Large intestine (tissue), 3 donors: ENCODE measurements around the gene LARP1. TPM values are rescaled to one million over a fixed set of nuclear protein-coding genes. Genes with fewer than 3 reads are reported as not detected.

ENCODE experiments used
- DNase-seq, 2 donors: peaks; one replicate each; pipeline versions ENCODE4 v3.0.0 to v3.0.0-alpha.2; 2013
- H3K27ac ChIP-seq: one replicate; pipeline ENCODE4 v1.5.1; 2013; ENCODE audit warnings: low read length
- H3K27me3 ChIP-seq: 2 replicates; pipeline ENCODE4 v1.6.1; 2013; ENCODE audit warnings: low read length; ENCODE audit not compliant: control insufficient read depth, insufficient read depth
- H3K36me3 ChIP-seq: 2 replicates; pipeline ENCODE4 v1.6.1; 2013; ENCODE audit warnings: low read length; ENCODE audit not compliant: control insufficient read depth, insufficient read depth
- H3K4me1 ChIP-seq: one replicate; pipeline ENCODE4 v1.6.1; 2013; ENCODE audit warnings: low read length; ENCODE audit not compliant: control insufficient read depth, insufficient read depth
- H3K4me3 ChIP-seq: one replicate; pipeline ENCODE4 v1.5.1; 2013; ENCODE audit warnings: low read length
- H3K9me3 ChIP-seq: one replicate; pipeline ENCODE4 v1.6.1; 2013; ENCODE audit warnings: mild to moderate bottlenecking, low read depth, low read length, moderate library complexity; ENCODE audit not compliant: control insufficient read depth
- WGBS: methylation state at CpG from one replicate; pipeline ENCODE4 v1.1.5; 2013; ENCODE audit warnings: low lambda C conversion rate; ENCODE audit not compliant: insufficient coverage; 5-methylcytosine and 5-hydroxymethylcytosine counted together
- polyA plus RNA-seq: library from polyadenylated mRNA; unstranded; fragments of 120-200 nt; gene quantifications from one replicate; pipeline ENCODE4 v1.2.1, GENCODE V29; 2013

Gene LARP1
- polyA plus RNA-seq, 1 donor, result 113 TPM

DNA sequence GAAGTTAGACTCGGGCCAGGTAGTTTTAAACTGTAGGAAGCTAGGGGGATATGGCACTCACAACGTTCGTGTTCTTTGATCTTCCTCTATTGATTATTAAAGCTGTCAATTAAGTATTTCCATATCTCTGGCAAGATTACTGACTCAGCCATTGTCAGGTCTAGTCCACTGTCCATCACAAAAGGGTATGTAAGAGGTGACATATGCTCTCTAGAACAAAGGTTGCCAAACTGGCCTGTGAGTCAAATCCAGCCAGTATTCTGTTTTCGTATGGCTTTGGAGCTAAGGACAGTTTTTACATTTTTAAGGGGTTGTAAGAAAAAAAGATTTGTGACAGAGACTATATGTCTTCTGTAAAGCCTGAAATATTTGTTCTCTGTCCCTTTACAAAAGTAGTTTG, 51.0 kb downstream of the LARP1 start:
- no peak overlapping the region for H3K27ac ChIP-seq
- no peak for DNase-seq
- WGBS, result 100% methylated on average over 1 of the region's 4 CpGs
- no peaks in the 10 kb centered on the region for H3K27me3 ChIP-seq
- no peaks in the 10 kb centered on the region for H3K9me3 ChIP-seq
- peaks cover 87% of the 10 kb centered on the region for H3K36me3 ChIP-seq
- no peak overlapping the region for H3K4me3 ChIP-seq
- H3K4me1 ChIP-seq, result peaks cover 1% of the 10 kb centered on the region

DNA sequence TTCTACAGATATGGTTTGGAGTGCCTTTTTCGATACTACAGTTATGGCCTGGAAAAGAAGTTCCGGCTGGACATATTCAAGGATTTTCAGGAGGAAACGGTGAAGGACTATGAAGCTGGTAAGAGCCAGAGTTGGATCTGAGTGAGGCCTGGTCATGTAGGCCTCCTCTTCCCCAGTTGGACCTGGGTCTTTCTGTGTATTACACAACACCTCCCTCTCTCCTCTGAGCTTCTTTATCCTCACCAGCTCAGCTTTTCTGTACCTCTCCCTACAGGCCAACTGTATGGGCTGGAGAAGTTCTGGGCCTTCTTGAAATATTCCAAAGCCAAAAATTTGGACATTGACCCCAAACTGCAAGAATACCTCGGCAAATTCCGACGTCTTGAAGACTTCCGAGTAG, 56.1 kb downstream of the LARP1 start:
- no CpG with 5 or more reads among the region's 7 CpGs for WGBS
- no peak overlapping the region for H3K27ac ChIP-seq

DNA sequence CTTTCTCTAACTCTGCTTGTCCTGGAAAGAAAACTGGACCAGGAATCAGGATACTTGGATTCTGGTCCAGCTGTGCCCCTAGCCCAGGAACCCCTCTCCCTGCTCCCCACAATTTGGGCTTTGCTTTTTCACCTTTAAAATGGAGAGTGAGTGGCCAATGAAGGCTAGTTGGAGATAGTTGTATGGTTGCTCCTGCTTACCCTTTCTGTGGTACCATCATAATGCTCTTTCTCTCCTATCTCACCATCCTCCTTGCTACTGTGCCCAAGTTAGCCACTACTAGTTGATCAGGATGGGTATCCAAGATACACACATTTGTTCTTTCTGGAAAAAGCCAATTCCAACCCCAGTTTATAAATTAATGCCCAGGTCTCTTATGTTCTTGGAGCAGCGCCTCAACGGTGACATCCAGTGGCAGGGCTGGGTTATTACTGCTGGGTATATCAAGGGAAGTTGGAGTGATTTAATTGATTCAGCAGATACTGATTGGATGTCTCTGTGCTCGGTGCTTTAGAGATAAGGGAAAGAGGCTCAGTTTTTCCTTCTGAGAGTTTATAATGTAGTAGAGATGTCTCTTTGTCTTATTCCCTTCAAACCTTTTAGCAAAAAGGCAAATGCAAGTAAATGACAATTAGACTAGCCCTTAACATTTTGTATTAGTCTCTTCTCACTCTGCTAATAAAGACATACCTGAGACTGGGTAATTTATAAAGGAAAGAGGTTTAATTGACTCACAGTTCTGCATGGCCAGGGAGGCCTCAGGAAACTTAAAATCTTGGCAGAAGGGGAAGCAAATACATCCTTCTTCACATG, 56.7 kb downstream of the LARP1 start:
- peaks cover 84% of the 10 kb centered on the region for H3K36me3 ChIP-seq
- no peak overlapping the region for H3K27ac ChIP-seq
- DNase-seq, result peak; percentile 37 to 41

More for the DNA sequence above, 56.1 kb downstream of the LARP1 start:
- Histone ChIP-seq H3K36me3 (peaks cover 84% of the 10 kb centered on the region), H3K9me3 (no peaks in the 10 kb centered on the region), H3K27me3 (no peaks in the 10 kb centered on the region), H3K4me3 (no peak overlapping the region), H3K4me1 (peaks cover 5% of the 10 kb centered on the region)
- no peak for DNase-seq

DNA sequence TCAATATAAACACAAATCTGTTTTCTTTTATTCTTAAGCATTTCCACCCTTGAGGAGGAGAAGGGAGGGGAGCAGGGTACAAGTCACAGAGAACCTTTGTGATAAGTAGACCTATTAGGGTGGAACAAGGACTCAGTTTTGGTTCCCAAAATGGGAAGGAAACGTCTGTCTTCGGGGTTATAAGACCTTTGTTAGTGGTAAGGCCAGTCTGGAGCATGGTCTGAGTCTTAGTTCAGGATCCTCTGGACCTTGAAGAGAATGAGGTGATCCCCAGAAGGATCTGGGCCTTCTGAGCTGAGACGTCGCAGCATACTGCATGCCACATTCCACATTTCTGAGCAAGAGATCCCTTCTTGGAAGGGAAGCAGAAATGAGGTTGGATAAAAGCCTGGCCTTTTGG, 58.0 kb downstream of the LARP1 start:
- no peak overlapping the region for H3K27ac ChIP-seq
- H3K4me3 ChIP-seq, result no peak overlapping the region
- no peak for DNase-seq
- no peaks in the 10 kb centered on the region for H3K9me3 ChIP-seq
- peaks cover 87% of the 10 kb centered on the region for H3K36me3 ChIP-seq
- H3K4me1 ChIP-seq, result peaks cover 5% of the 10 kb centered on the region
- H3K27me3 ChIP-seq, result no peaks in the 10 kb centered on the region
- WGBS, result 90% methylated on average over 2 of the region's 4 CpGs

More for the DNA sequence above, 56.7 kb downstream of the LARP1 start:
- Histone ChIP-seq H3K9me3 (no peaks in the 10 kb centered on the region), H3K27me3 (no peaks in the 10 kb centered on the region), H3K4me3 (no peak overlapping the region), H3K4me1 (peaks cover 5% of the 10 kb centered on the region)
- no CpG with 5 or more reads among the region's 3 CpGs for WGBS

DNA sequence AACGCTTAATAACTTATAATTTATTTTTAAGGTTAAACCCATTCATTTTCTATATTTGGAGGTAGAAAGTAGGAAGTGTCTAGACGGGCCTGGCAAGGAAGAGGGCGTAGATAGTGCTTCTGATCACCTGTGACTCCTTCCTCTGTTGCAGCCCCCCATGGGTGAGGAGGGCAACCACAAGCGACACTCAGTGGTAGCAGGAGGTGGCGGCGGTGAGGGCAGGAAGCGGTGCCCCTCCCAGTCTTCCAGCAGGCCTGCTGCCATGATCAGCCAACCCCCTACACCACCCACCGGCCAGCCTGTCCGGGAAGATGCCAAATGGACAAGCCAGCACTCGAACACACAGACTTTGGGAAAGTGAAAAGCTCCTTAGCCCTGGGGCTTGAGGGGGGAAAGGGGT, 58.6 kb downstream of the LARP1 start:
- Histone ChIP-seq H3K27me3 (no peaks in the 10 kb centered on the region), H3K36me3 (peaks cover 81% of the 10 kb centered on the region), H3K27ac (no peak overlapping the region), H3K9me3 (no peaks in the 10 kb centered on the region), H3K4me1 (peaks cover 5% of the 10 kb centered on the region), H3K4me3 (no peak overlapping the region)
- DNase-seq, result no peak
- no CpG with 5 or more reads among the region's 10 CpGs for WGBS

DNA sequence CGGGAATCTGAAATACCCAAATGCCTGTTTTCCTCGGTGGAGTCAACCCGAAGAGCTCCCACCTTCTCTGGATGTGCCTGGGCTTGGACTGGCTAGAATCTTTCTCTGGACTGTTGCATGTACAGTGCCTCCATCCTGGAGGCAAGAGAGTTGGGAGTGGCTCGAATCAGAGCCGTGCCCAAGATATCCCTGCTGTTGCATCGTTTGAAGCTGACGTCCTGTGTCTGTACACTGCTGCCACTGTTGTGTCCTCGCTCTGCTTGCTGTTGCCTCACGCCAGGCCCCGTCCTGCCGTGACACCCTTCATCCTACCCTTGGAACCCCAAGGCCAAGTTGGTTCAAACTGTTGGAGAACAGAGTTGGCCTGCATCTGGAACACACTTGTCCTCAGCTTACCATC, 59.8 kb downstream of the LARP1 start:
- H3K4me3 ChIP-seq, result no peak overlapping the region
- peaks cover 8% of the 10 kb centered on the region for H3K4me1 ChIP-seq
- peaks cover 83% of the 10 kb centered on the region for H3K36me3 ChIP-seq
- no peaks in the 10 kb centered on the region for H3K9me3 ChIP-seq
- no peak for DNase-seq
- WGBS, result 100% methylated on average over 3 of the region's 11 CpGs
- no peak overlapping the region for H3K27ac ChIP-seq
- H3K27me3 ChIP-seq, result no peaks in the 10 kb centered on the region

DNA sequence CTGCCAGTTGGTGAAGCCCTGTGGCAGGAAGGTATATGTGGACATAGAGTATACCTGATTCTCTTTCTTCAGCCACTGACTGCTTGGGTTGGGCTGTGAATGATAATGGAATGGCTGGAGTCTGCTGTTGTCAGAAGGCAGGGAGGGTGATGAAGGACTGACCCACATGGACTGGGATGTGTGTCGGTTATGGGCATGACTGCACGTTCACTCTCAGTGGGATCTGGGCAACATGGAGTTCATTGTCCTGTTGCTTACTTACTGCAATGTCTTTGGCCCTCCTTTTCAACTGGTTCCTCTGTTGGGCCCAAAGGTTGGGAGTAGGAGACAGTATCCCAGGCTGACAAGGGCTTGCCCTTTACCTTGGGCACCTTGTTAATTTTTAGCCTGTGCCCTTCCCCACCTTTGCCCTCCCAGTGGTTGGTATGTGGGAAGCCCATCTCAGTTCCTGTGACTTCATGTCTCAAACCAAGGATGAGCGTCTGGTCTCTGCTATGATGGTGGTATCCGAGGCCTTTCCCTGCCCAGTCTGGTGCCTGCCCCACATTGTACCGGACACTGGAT, 60.6 kb downstream of the LARP1 start:
- H3K27me3 ChIP-seq, result no peaks in the 10 kb centered on the region
- no peak for DNase-seq
- no CpG with 5 or more reads among the region's 5 CpGs for WGBS
- peaks cover 8% of the 10 kb centered on the region for H3K4me1 ChIP-seq
- no peaks in the 10 kb centered on the region for H3K9me3 ChIP-seq
- H3K4me3 ChIP-seq, result no peak overlapping the region
- H3K36me3 ChIP-seq, result peaks cover 85% of the 10 kb centered on the region
- no peak overlapping the region for H3K27ac ChIP-seq

DNA sequence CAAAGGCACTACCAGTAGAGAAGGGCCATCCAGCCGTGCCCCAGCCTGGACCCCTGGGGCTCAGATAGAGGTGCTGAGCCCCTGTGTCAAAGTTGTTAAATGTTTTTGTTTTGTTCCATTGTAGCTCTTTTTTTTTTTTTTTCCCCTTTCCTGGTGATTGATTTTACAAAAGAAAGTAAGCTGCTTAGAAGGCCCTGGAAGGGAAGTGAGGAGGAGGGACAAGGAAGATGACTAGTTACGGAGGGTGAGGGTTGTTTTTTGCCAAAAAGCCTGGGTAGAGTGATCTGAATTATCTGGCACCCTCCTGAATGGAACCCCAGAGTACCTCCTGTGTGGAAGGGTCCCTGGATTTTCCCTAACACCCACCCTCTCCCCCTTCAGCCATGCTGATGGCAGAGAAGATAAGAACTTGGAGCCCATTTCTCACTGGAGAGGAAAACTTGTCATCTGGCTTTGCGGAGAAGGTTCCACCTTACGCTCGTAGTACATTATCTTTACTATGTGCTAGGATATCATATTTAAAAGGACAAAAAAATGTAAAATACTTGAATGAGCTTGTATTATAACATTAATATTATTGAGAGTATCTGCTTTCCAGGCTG, 61.8 kb downstream of the LARP1 start:
- H3K4me1 ChIP-seq, result peaks cover 3% of the 10 kb centered on the region
- H3K9me3 ChIP-seq, result no peaks in the 10 kb centered on the region
- no peak overlapping the region for H3K4me3 ChIP-seq
- DNase-seq, result no peak
- H3K27me3 ChIP-seq, result no peaks in the 10 kb centered on the region
- peaks cover 82% of the 10 kb centered on the region for H3K36me3 ChIP-seq
- H3K27ac ChIP-seq, result no peak overlapping the region
- WGBS, result 80% methylated on average over 1 of the region's 5 CpGs

DNA sequence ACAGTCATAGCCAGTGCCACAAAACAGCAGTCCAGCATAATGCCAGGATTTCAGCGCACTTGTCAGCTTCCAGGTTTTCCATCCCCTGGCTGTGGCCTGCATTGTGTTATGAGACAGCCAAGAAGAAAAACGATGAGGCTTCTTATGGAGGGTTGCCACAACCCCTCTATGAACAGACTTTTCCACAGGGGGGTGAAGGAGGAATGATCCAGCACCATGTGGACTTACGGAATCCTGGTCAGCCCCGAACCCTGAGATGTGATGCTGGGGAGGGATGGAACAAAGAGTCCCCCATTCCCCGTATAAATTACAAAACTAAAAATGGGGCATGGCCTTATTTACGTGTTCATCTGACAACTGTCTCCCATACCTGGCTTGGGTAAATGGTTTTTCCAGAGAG, 62.6 kb downstream of the LARP1 start:
- no peak overlapping the region for H3K4me3 ChIP-seq
- H3K4me1 ChIP-seq, result peaks cover 3% of the 10 kb centered on the region
- H3K36me3 ChIP-seq, result peaks cover 83% of the 10 kb centered on the region
- WGBS, result no CpG with 5 or more reads among the region's 6 CpGs
- no peaks in the 10 kb centered on the region for H3K9me3 ChIP-seq
- no peak overlapping the region for H3K27ac ChIP-seq
- DNase-seq, result no peak
- H3K27me3 ChIP-seq, result no peaks in the 10 kb centered on the region

DNA sequence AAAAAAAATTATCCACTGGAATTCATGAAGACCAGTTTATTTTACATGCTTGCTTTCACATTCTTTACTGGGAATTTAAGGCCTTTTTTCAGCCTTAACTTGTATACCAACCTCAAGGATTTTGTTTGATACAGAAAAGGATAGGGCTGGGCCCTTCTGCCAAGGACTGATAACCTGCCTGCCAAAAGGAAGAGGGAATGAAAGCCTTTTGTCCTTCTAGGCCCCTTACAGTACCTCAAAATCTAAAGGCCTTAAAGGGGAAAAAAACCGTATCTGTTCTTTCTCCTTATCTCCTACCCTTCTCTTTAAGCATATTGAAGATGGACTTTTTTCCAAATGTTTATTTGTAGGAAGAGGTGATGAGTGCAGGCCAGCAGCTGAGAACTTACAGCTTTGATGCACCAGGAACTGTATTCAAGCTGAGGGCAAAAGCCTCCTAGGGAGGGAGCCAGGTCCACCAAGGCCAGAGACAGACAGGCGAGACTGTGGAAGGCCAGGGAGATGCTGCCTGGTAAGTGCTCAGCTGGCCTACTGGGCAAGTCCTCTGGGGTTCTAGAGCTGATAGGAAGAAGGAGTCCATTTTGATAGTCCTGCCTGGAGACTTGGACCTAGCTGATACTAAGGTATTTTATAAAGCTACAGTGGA, 63.4 kb downstream of the LARP1 start:
- Histone ChIP-seq H3K4me1 (peaks cover 3% of the 10 kb centered on the region), H3K9me3 (no peaks in the 10 kb centered on the region), H3K27ac (no peak overlapping the region), H3K36me3 (peaks cover 82% of the 10 kb centered on the region), H3K4me3 (no peak overlapping the region), H3K27me3 (no peaks in the 10 kb centered on the region)
- WGBS, result no CpG with 5 or more reads among the region's 2 CpGs
- no peak for DNase-seq
